Muscle layer of duodenum (tissue), 2 donors: ENCODE data around the gene PLPP6.

ENCODE experiments used
- H3K27ac ChIP-seq: one replicate; pipeline ENCODE4 v1.7.0; 2013; ENCODE audit warnings: mild to moderate bottlenecking, low read length
- H3K27me3 ChIP-seq: one replicate; pipeline ENCODE4 v1.7.0; 2013; ENCODE audit warnings: low read depth, mild to moderate bottlenecking, control low read depth, low read length
- H3K36me3 ChIP-seq, 2 donors: one replicate each; pipeline ENCODE4 v1.7.0; 2013; ENCODE audit warnings: low read length in 2 of 2, control low read depth in 1 of 2, mild to moderate bottlenecking in 1 of 2; ENCODE audit not compliant: insufficient read depth in 2 of 2, control insufficient read depth in 1 of 2
- H3K4me1 ChIP-seq, 2 donors: one replicate each; pipeline ENCODE4 v1.7.0; 2013; ENCODE audit warnings: low read length in 2 of 2, mild to moderate bottlenecking in 2 of 2, control low read depth in 1 of 2, moderate library complexity in 1 of 2; ENCODE audit not compliant: insufficient read depth in 2 of 2, control insufficient read depth in 1 of 2
- H3K4me3 ChIP-seq, 2 donors: one replicate each; pipeline ENCODE4 v1.7.0; 2013; ENCODE audit warnings: low read length in 2 of 2, low read depth in 1 of 2, mild to moderate bottlenecking in 1 of 2
- H3K9me3 ChIP-seq, 2 donors: one replicate each; pipeline ENCODE4 v1.7.0; 2013; ENCODE audit warnings: low read length in 2 of 2, control low read depth in 1 of 2, mild to moderate bottlenecking in 1 of 2; ENCODE audit not compliant: control insufficient read depth in 1 of 2
- donor health status: healthy.

The PLPP6 gene

GRCh38 chr9:4678679-4679267, 16.7 kb downstream of the PLPP6 start:
- Histone ChIP-seq H3K27ac (peak overlapping the region; percentile 97), H3K4me3 (peak overlapping the region; percentile 77 to 96), H3K4me1 (peaks cover 4 to 13% of the 10 kb centered on the region in 2 donors), H3K9me3 (no peaks in the 10 kb centered on the region), H3K27me3 (no peaks in the 10 kb centered on the region), H3K36me3 (peaks cover 0 to 16% of the 10 kb centered on the region in 2 donors)

GRCh38 chr9:4679268-4680172, 17.4 kb downstream of the PLPP6 start, which contains the start of gene CDC37L1:
Gene CDC37L1, plus strand, starts transcription at chr9:4679569. Its CDS starts 199 bp downstream, at chr9:4679768.
- H3K9me3 ChIP-seq = no peaks in the 10 kb centered on the region
- peaks cover 0 to 16% of the 10 kb centered on the region in 2 donors for H3K36me3 ChIP-seq
- peak within 1 kb of the TSS; percentile 97 for H3K27ac ChIP-seq
- H3K4me1 ChIP-seq = peaks cover 4 to 16% of the 10 kb centered on the region in 2 donors
- H3K4me3 ChIP-seq = peak within 1 kb of the TSS; percentile 77 to 96
- no peaks in the 10 kb centered on the region for H3K27me3 ChIP-seq

DNA sequence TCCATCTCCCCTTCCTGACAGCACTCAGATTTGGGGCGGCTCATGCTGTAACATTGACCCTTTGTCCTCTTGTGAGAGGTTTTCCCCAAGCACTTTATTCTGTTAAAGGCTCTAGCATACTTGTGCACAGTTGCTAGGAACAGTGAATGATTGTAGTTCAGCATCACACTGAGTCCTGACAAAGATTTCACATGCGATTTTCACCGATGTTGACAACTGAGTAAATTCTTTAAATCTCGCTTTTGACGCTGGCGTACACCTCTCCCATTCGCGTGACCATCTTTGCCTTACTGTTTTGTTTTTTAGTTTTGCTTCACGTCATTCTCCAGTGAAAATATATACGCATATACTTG, 18.1 kb downstream of the PLPP6 start:
- Histone ChIP-seq H3K4me3 (peak overlapping the region; percentile 77 to 96), H3K36me3 (peaks cover 0 to 16% of the 10 kb centered on the region in 2 donors), H3K4me1 (peaks cover 4 to 22% of the 10 kb centered on the region in 2 donors), H3K9me3 (no peaks in the 10 kb centered on the region), H3K27ac (peak overlapping the region; percentile 97), H3K27me3 (no peaks in the 10 kb centered on the region)

DNA sequence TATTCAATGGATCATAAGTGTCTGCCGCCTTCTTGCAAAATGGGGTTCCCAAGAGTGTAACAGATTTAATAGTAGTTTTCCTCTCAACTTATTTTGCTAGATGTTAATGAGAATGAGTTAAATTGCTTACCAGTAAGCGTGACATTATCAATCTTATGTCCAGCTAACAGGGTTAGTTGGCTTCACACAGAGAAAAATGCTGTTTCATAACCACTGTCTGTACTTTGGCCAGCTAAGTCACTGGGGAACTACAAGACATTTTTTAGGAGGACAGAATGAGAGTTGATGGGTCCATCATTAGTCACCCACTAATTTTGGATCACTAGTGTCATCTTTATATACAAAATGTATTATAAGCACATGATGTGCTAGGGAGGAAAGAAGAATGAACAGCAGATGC, 18.7 kb downstream of the PLPP6 start:
- Histone ChIP-seq H3K27ac (peak overlapping the region; percentile 97), H3K4me3 (peak overlapping the region; percentile 77 to 96), H3K9me3 (no peaks in the 10 kb centered on the region), H3K36me3 (peaks cover under 1 to 16% of the 10 kb centered on the region in 2 donors), H3K4me1 (peaks cover 4 to 27% of the 10 kb centered on the region in 2 donors), H3K27me3 (no peaks in the 10 kb centered on the region)

GRCh38 chr9:4684820-4685219, 22.7 kb downstream of the PLPP6 start:
- H3K9me3 ChIP-seq = no peaks in the 10 kb centered on the region
- H3K27ac ChIP-seq = no peak overlapping the region
- peaks cover 4 to 35% of the 10 kb centered on the region in 2 donors for H3K4me1 ChIP-seq
- peaks cover 7 to 9% of the 10 kb centered on the region in 2 donors for H3K36me3 ChIP-seq
- no peak overlapping the region for H3K4me3 ChIP-seq
- H3K27me3 ChIP-seq = no peaks in the 10 kb centered on the region

GRCh38 chr9:4686112-4686511, 24.0 kb downstream of the PLPP6 start:
- H3K9me3 ChIP-seq = no peaks in the 10 kb centered on the region
- no peaks in the 10 kb centered on the region for H3K27me3 ChIP-seq
- H3K4me3 ChIP-seq = no peak overlapping the region
- H3K27ac ChIP-seq = no peak overlapping the region
- peaks cover 13 to 18% of the 10 kb centered on the region in 2 donors for H3K36me3 ChIP-seq
- H3K4me1 ChIP-seq = peaks cover under 1 to 31% of the 10 kb centered on the region in 2 donors

DNA sequence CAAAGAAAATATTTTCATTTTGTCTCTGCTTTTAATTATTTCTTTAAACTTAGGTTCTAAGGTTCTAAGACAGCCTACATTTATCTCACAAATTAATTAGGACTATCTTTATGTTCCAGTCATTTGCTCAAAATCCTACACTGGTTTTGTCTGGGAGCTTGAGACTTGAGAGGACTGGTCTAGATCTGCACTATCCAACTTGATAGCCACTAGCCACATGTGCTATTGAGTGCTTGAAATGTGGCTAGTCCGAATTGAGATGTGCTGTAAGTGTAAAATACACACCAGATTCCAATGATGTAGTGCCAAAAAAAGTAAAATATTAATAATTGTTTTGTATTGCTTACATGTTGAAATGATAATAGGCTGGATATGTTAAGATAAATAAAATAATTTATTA, 24.5 kb downstream of the PLPP6 start:
- Histone ChIP-seq H3K36me3 (peaks cover 13 to 18% of the 10 kb centered on the region in 2 donors), H3K27ac (no peak overlapping the region), H3K4me1 (peaks cover 0 to 27% of the 10 kb centered on the region in 2 donors)

GRCh38 chr9:4689021-4689420, 26.9 kb downstream of the PLPP6 start:
- H3K4me1 ChIP-seq = peaks cover 0 to 22% of the 10 kb centered on the region in 2 donors
- no peak overlapping the region for H3K27ac ChIP-seq
- no peak overlapping the region for H3K4me3 ChIP-seq
- H3K9me3 ChIP-seq = no peaks in the 10 kb centered on the region
- H3K27me3 ChIP-seq = no peaks in the 10 kb centered on the region
- peaks cover 13 to 18% of the 10 kb centered on the region in 2 donors for H3K36me3 ChIP-seq

More for the DNA sequence above, 24.5 kb downstream of the PLPP6 start:
- H3K9me3 ChIP-seq = no peaks in the 10 kb centered on the region
- H3K4me3 ChIP-seq = no peak overlapping the region
- no peaks in the 10 kb centered on the region for H3K27me3 ChIP-seq

DNA sequence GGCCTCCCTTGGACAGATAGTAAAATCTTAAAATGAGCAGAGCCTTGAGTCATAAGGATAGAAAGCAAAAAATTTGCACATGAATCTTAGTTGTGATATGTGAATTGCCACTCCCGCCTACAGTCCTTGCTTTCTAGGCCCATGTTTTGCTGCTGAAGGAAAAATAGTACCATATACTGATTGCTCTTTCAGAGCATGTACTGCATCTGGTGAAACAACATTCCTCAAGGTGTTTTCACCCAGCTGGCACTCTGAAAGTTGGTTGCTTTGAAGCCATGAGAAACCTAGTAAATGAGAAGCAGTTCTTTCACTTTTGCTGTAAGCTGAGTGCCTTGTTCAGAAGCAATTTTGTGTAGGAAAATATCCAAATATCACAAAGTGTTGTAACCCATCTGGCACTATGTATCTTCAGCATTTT, 27.6 kb downstream of the PLPP6 start:
- Histone ChIP-seq H3K27ac (no peak overlapping the region), H3K4me1 (peaks cover 0 to 18% of the 10 kb centered on the region in 2 donors), H3K4me3 (no peak overlapping the region), H3K36me3 (peaks cover 13 to 18% of the 10 kb centered on the region in 2 donors), H3K27me3 (no peaks in the 10 kb centered on the region), H3K9me3 (no peaks in the 10 kb centered on the region)

DNA sequence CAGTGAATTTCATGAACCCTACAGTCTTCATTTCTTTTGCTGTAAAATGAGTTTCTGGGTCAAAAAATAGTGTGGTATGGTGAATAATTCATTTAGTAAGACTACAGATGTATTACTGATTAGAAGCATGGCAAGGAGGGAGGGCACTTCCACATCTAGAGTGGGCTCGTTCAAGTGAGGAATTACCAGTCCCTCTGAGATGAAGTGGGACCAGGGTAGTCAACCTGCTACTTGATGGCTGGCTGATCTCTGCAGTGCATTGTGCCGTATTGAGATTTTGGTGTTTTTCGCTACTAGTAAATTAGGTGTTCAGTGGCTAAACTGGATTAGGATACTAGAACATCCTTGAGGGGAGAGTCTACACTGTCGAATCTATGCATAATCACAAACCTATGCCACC, 28.1 kb downstream of the PLPP6 start:
- Histone ChIP-seq H3K4me3 (no peak overlapping the region), H3K9me3 (no peaks in the 10 kb centered on the region), H3K27ac (peak overlapping the region; percentile 3), H3K36me3 (peaks cover 13 to 18% of the 10 kb centered on the region in 2 donors), H3K4me1 (peaks cover 0 to 13% of the 10 kb centered on the region in 2 donors), H3K27me3 (no peaks in the 10 kb centered on the region)

DNA sequence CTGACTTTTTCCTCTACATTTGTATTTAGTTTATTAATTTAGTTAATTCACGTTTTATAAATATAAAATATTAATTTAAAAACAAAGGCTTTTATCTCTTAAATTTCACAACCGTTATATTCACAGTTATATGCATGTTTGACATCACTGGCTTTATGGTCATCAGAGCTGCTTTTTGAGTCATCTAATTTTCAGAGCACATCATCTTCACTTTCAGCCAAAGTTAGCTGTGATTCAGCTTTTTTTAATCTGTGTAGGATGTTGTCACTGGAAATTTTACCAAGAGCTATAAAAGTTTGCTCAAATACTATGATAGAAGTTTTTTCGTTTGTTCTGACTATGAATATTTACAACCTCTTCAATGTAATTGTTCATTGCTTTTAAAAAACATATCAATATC, 29.7 kb downstream of the PLPP6 start:
- Histone ChIP-seq H3K36me3 (peaks cover 13 to 17% of the 10 kb centered on the region in 2 donors), H3K4me1 (peaks cover 0 to 4% of the 10 kb centered on the region in 2 donors), H3K27me3 (no peaks in the 10 kb centered on the region), H3K27ac (no peak overlapping the region), H3K9me3 (no peaks in the 10 kb centered on the region), H3K4me3 (no peak overlapping the region)
